ENCODE data around the gene NIT1. TPM values are rescaled to one million over a fixed set of nuclear protein-coding genes. Genes with fewer than 3 reads are reported as not detected.

The NIT1 gene
- total RNA-seq, 1 donor from 2014 or later = 47.5 TPM

DNA sequence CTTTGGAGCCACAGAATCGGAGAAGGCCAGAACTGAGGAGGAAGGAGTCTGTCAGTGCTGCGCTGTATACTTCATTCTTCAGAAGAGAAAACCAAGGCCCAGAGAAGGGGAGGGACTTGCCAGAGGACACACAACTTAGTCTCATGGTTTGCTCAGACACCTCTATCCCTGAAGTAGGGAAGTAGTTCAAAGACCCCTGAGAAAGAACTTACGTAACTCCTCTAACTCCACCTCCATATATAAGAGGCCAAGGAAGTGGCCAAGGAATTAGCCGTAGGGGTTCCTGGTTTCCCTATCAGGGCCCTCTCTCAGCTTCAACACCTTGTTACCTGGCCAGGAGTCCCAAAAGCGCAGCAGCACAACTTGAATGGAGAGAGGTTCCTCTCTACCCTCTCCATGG is 28.0 kb upstream of the NIT1 start:
- Mint-ChIP-seq H3K9me3 (no peaks in the 10 kb centered on the region), H3K36me3 (ENCODE audit: low read depth) (no peaks in the 10 kb centered on the region), H3K27ac (no peak overlapping the region), H3K4me3 (ENCODE audit: low read depth) (no peak overlapping the region), H3K27me3 (ENCODE audit: low read depth) (no peaks in the 10 kb centered on the region), H3K4me1 (ENCODE audit: low read depth) (peaks cover 40% of the 10 kb centered on the region)
- intact Hi-C loops (cut with micrococcal nuclease) = loop anchor here (10.0 kb wide), 1 partner anchor 255 kb away; no protein-coding TSS in a partner anchor
- DNase-seq (ENCODE audit: low spot score) = no peak

DNA sequence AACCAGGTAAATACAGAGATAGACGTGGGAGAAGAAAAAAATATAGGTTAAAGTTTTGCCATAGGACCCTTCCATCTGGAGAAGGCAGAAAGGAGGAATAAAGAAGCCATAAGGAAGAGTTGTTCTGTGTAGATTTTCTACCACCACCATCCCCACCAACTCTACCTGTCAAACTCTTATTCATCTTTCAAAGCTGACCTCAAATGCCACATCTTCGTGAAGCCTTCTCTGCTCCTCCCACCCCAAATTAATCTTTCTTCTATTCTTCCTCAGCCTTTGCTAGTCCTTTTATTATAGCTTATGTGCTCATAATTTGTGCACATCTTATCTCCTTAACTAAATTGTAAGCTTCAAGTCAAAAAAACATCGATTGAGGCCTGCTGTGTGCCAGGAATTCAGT is 27.3 kb upstream of the NIT1 start:
- Mint-ChIP-seq H3K4me1 (ENCODE audit: low read depth) (peaks cover 41% of the 10 kb centered on the region), H3K4me3 (ENCODE audit: low read depth) (no peak overlapping the region), H3K9me3 (no peaks in the 10 kb centered on the region), H3K27me3 (ENCODE audit: low read depth) (no peaks in the 10 kb centered on the region), H3K27ac (no peak overlapping the region), H3K36me3 (ENCODE audit: low read depth) (no peaks in the 10 kb centered on the region)
- no peak for DNase-seq (ENCODE audit: low spot score)
- intact Hi-C loops (cut with micrococcal nuclease) = loop anchor here (10.0 kb wide), 1 partner anchor 256 kb away; no protein-coding TSS in a partner anchor

DNA sequence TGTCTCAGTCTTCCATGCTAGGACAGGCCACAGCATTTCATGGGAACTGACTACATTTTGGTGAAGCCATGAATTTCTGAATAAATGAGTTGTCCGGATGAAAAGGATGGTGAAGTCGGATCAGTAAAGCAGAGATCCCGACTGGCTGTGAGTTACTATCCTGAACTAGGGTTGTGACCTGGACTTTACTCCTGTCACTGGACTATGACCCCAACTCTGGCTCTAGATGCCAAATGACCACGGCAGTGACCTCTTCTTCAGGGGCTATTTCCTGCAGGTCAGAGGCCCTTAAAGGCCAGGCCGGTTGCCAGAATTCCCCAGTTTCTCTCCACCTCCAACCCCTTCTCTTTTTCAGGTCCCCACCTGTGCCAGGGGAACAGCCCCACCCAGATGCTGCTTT is 26.8 kb upstream of the NIT1 start:
- Mint-ChIP-seq H3K36me3 (ENCODE audit: low read depth) (no peaks in the 10 kb centered on the region), H3K4me1 (ENCODE audit: low read depth) (peaks cover 42% of the 10 kb centered on the region), H3K9me3 (no peaks in the 10 kb centered on the region), H3K4me3 (ENCODE audit: low read depth) (no peak overlapping the region), H3K27ac (no peak overlapping the region), H3K27me3 (ENCODE audit: low read depth) (no peaks in the 10 kb centered on the region)
- DNase-seq (ENCODE audit: low spot score) = no peak
- intact Hi-C loops (cut with micrococcal nuclease) = loop anchor here (10.0 kb wide), 1 partner anchor 256 kb away; no protein-coding TSS in a partner anchor

- Mint-ChIP-seq H3K4me1 (ENCODE audit: low read depth) (peaks cover 48% of the 10 kb centered on the region), H3K4me3 (ENCODE audit: low read depth) (no peak overlapping the region), H3K36me3 (ENCODE audit: low read depth) (no peaks in the 10 kb centered on the region), H3K9me3 (no peaks in the 10 kb centered on the region), H3K27ac (no peak overlapping the region), H3K27me3 (ENCODE audit: low read depth) (no peaks in the 10 kb centered on the region)
- no peak for DNase-seq (ENCODE audit: low spot score)
- intact Hi-C loops (cut with micrococcal nuclease) = loop anchor here (1.0 to 10.0 kb wide), 4 partner anchors 22 to 257 kb away; partner anchors contain the start of gene DEDD
Observed at GRCh38 chr1:161091796-161092507, 26.0 kb upstream of the NIT1 start.

DNA sequence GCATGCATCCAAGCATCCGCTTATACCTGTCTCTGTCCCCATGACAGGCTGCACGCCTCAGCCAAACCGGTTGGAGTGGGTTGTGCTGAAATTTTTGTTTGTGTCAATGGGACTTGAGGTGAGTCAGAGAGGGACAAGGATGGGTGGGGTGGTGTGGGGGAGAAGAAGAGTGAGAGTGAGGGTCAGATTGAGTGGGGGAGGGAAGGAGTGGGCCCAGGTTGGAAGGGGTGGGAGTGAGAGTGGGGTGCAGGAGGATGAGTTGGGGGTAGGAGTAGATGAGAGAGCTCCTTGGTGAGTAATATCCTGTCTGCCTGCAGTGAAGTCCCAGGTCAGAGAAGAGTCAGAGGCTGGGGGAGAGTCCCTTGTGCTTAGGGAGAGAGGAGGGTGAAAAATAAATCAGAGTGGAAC is 25.3 kb upstream of the NIT1 start:
- Mint-ChIP-seq H3K36me3 (ENCODE audit: low read depth) (no peaks in the 10 kb centered on the region), H3K9me3 (no peaks in the 10 kb centered on the region), H3K4me1 (ENCODE audit: low read depth) (peaks cover 54% of the 10 kb centered on the region), H3K27ac (peak overlapping the region; percentile 57), H3K4me3 (ENCODE audit: low read depth) (no peak overlapping the region), H3K27me3 (ENCODE audit: low read depth) (no peaks in the 10 kb centered on the region)
- intact Hi-C loops (cut with micrococcal nuclease) = loop anchor here (1.0 to 10.0 kb wide), 4 partner anchors 22 to 258 kb away; partner anchors contain the start of gene DEDD
- no peak for DNase-seq (ENCODE audit: low spot score)

- H3K27ac Mint-ChIP-seq = no peak overlapping the region
- H3K9me3 Mint-ChIP-seq = no peaks in the 10 kb centered on the region
- H3K4me3 Mint-ChIP-seq (ENCODE audit: low read depth) = no peak overlapping the region
- H3K27me3 Mint-ChIP-seq (ENCODE audit: low read depth) = no peaks in the 10 kb centered on the region
- peaks cover 61% of the 10 kb centered on the region for H3K4me1 Mint-ChIP-seq (ENCODE audit: low read depth)
- intact Hi-C loops (cut with micrococcal nuclease) = loop anchor here (10.0 kb wide), 1 partner anchor 260 kb away; no protein-coding TSS in a partner anchor
- no peak for DNase-seq (ENCODE audit: low spot score)
- peaks cover 7% of the 10 kb centered on the region for H3K36me3 Mint-ChIP-seq (ENCODE audit: low read depth)
Observed at GRCh38 chr1:161094481-161094880, 23.4 kb upstream of the NIT1 start.

DNA sequence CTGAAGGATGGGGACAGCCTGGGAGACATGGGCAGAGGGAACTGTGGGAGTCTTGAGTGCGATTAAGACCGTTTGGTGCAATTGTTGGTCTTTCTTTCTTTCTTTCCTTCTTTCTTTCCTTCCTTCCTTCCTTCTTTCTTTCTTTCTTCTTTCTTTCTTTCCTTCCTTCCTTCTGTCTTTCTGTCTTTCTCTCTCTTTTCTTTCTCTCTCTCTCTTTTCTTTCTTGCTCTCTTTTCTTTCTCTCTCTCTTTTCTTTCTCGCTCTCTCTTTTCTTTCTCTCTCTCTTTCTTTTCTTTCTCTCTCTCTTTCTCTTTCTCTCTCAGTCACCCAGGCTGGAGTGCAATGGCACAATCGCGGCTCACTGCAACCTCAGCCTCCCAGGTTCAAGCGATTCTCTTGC is 22.7 kb upstream of the NIT1 start:
- H3K4me1 Mint-ChIP-seq (ENCODE audit: low read depth) = peaks cover 59% of the 10 kb centered on the region
- intact Hi-C loops (cut with micrococcal nuclease) = loop anchor here (10.0 kb wide), 1 partner anchor 260 kb away; no protein-coding TSS in a partner anchor
- H3K36me3 Mint-ChIP-seq (ENCODE audit: low read depth) = peaks cover 14% of the 10 kb centered on the region
- DNase-seq (ENCODE audit: low spot score) = no peak
- H3K27ac Mint-ChIP-seq = no peak overlapping the region
- H3K4me3 Mint-ChIP-seq (ENCODE audit: low read depth) = no peak overlapping the region
- no peaks in the 10 kb centered on the region for H3K27me3 Mint-ChIP-seq (ENCODE audit: low read depth)
- no peaks in the 10 kb centered on the region for H3K9me3 Mint-ChIP-seq

- Mint-ChIP-seq H3K4me1 (ENCODE audit: low read depth) (peaks cover 53% of the 10 kb centered on the region), H3K27me3 (ENCODE audit: low read depth) (no peaks in the 10 kb centered on the region), H3K36me3 (ENCODE audit: low read depth) (peaks cover 21% of the 10 kb centered on the region), H3K4me3 (ENCODE audit: low read depth) (no peak overlapping the region), H3K27ac (no peak overlapping the region), H3K9me3 (no peaks in the 10 kb centered on the region)
- DNase-seq (ENCODE audit: low spot score) = no peak
- intact Hi-C loops (cut with micrococcal nuclease) = loop anchor here (2.0 to 10.0 kb wide), 2 partner anchors 19 to 261 kb away; no protein-coding TSS in a partner anchor
Observed at GRCh38 chr1:161096015-161096414, 21.9 kb upstream of the NIT1 start.

DNA sequence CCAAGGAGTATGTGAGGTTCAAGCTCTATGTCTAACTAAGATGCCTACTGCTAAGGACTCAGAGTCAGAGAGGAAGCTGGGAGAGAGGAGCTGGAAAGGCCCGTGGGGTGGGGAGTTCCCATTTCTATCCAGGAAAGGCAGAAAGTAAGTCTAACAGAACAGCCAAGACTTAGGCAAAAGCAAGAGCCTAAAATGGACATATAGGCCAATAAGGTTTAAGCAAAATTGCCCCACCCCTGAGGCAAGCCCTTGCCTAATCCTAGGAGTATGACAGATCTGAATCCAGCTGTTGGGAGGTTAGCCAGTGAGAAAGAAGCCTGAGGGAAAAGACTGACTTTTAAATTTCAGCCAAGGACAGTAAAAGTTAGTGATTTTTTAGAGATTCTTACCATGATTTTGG is 21.4 kb upstream of the NIT1 start:
- Mint-ChIP-seq H3K9me3 (no peaks in the 10 kb centered on the region), H3K4me3 (ENCODE audit: low read depth) (no peak overlapping the region), H3K36me3 (ENCODE audit: low read depth) (peaks cover 21% of the 10 kb centered on the region), H3K27ac (no peak overlapping the region), H3K4me1 (ENCODE audit: low read depth) (peaks cover 52% of the 10 kb centered on the region), H3K27me3 (ENCODE audit: low read depth) (no peaks in the 10 kb centered on the region)
- no peak for DNase-seq (ENCODE audit: low spot score)
- intact Hi-C loops (cut with micrococcal nuclease) = loop anchor here (2.0 to 10.0 kb wide), 2 partner anchors 18 to 262 kb away; no protein-coding TSS in a partner anchor

DNA sequence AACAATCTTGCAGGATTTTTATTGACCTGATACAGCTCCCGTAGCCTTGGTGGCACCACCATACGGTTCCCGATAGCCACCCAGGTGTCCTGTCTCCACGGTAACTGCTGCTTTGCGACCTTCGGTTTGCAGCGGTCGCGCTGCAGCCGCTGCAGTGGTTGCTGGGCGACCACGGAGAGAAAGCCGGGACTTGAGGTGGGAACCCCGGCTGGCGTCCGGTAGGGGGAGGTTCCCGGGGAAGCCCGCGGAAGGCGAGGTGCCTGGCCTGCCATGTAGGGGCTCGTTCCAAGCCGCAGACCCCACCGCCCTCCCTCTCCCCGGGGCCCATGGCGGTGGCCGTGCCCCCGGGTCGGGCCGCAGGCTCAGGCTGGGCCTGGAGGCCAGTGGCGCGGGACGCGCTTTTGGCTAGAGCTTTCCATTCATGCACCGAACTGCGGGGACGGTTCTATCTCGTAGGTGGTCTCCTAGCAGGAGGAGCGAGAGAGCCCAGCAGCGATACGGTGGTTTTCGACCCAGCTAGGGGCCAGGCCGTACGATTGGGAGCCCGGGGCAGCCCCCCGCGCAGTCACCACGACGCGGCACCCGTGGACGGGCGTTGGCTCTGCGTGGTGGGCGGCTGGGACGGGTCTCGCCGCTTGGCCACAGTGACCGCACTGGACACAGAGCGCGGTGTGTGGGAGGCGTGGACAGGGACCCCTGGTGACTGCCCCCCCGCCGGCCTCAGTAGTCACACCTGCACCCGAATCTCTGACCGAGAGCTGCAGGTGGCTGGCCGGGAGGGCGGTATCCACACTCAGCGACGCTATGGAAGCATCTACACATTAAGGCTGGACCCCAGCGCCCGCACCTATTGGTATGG is 19.5 kb upstream of the NIT1 start, which contains the start of gene KLHDC9:
Gene KLHDC9, plus strand, starts transcription at position 152 of the 859 bp plus-strand sequence. Its CDS starts 175 bp downstream, at position 327.
- Mint-ChIP-seq H3K4me3 (ENCODE audit: low read depth) (peak within 1 kb of the TSS; percentile 78), H3K27me3 (ENCODE audit: low read depth) (no peaks in the 10 kb centered on the region), H3K36me3 (ENCODE audit: low read depth) (peaks cover 29% of the 10 kb centered on the region), H3K27ac (peak within 1 kb of the TSS; percentile 84), H3K9me3 (no peaks in the 10 kb centered on the region), H3K4me1 (ENCODE audit: low read depth) (peaks cover 36% of the 10 kb centered on the region)
- intact Hi-C loops (cut with micrococcal nuclease) = loop anchor here (1.0 to 10.0 kb wide), 2 partner anchors 55 to 264 kb away; partner anchors contain the start of gene UFC1
- peak; percentile 63 for DNase-seq (ENCODE audit: low spot score)

DNA sequence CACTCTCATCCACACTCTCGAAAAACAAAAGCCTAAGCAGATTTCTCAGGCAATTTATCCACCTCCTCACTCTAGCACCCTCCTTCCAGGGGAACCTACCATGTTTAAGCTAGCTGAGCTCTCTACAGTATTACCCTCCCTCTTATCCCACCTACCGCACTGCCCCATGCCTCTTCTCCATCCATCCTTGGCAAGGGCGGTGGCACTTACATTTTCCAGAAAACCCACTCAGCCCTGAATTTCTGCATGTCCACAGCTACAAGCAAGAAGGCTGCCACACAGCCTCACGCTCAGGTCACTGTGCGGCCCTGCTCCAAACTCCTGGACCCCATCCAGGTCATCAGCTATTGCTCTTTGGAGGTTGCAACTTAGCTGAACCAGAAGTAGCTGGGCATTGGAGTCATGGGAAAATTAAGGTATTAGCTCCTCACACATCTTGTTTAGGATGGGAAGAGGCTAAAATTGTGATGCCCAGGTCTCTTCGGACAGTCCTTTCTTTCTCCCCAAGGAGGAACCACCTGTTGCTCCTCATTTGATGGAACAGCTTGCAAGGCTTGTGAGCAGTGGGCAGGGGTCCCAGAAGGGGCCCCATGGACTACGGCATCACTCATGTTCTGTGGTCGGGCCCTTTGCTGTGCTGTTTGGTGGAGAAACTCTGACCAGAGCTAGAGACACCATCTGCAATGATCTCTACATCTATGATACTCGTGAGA is 18.7 kb upstream of the NIT1 start:
- intact Hi-C loops (cut with micrococcal nuclease) = loop anchor here (10.0 kb wide), 1 partner anchor 264 kb away; no protein-coding TSS in a partner anchor
- Mint-ChIP-seq H3K4me1 (ENCODE audit: low read depth) (peaks cover 35% of the 10 kb centered on the region), H3K36me3 (ENCODE audit: low read depth) (peaks cover 33% of the 10 kb centered on the region), H3K4me3 (ENCODE audit: low read depth) (peak overlapping the region; percentile 64), H3K27me3 (ENCODE audit: low read depth) (no peaks in the 10 kb centered on the region), H3K27ac (no peak overlapping the region), H3K9me3 (no peaks in the 10 kb centered on the region)
- no peak for DNase-seq (ENCODE audit: low spot score)

GRCh38 chr1:161100556-161100955 is 17.3 kb upstream of the NIT1 start:
- H3K27me3 Mint-ChIP-seq (ENCODE audit: low read depth) = no peaks in the 10 kb centered on the region
- peaks cover 35% of the 10 kb centered on the region for H3K4me1 Mint-ChIP-seq (ENCODE audit: low read depth)
- peaks cover 38% of the 10 kb centered on the region for H3K36me3 Mint-ChIP-seq (ENCODE audit: low read depth)
- H3K9me3 Mint-ChIP-seq = no peaks in the 10 kb centered on the region
- intact Hi-C loops (cut with micrococcal nuclease) = no loop called here
- no peak for DNase-seq (ENCODE audit: low spot score)
- no peak overlapping the region for H3K27ac Mint-ChIP-seq
- H3K4me3 Mint-ChIP-seq (ENCODE audit: low read depth) = no peak overlapping the region
